ENCODE data around the gene MICALL2.

DNA sequence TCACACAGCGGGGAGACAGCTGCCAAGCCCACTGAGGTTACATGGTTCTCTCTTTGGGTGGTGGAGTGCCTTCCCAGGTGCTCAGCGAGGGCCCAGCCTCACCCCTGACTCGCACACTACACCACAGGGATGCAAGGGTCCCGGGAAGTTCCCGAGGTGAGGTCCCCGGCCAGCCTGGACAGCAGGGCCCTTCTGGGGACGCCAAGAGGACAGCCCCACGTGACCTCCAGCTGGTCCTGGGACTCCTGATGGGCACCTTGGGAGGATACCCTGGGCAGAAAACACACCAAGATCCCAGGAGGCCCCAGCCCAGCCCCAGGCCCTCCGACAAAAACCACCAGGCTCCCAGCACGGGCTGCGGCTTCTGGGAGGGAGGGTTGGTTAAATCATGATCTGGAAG lies 8.3 kb downstream of the MICALL2 start:
- TF ChIP-seq TAF1 (IDR thresholded peaks at IDR 0.05; ENCODE audit: borderline replicate concordance, low read depth, low read length) (no peak), POLR2AphosphoS5 (IDR thresholded peaks at IDR 0.05; ENCODE audit: low read depth, low read length) (no peak)

Data from GM12892 (cell line).